Fibroblast of villous mesenchyme (primary cell): ENCODE measurements around the gene CST7. TPM values are rescaled to one million over a fixed set of nuclear protein-coding genes. Genes with fewer than 3 reads are reported as not detected.

Experiments
- DNase-seq: peaks from one replicate; pipeline ENCODE4 v3.0.0-alpha.2; 2010; ENCODE audit warnings: low read depth
- H3K4me3 ChIP-seq: 2 replicates; pipeline ENCODE4 v1.5.1; 2011; ENCODE audit warnings: low read depth, mild to moderate bottlenecking, low read length
- total RNA-seq: library from RNA; depleted of rRNA; stranded (reverse); fragments of >200 nt; gene quantifications from 2 replicates; pipeline ENCODE4 v1.2.3, GENCODE V29; 2012
- TF ChIP-seq, protein P1 (sequence below): IDR thresholded peaks from 2 replicates; pipeline ENCODE4 v1.5.1; 2012; ENCODE audit warnings: low read depth, mild to moderate bottlenecking, low read length; ENCODE audit not compliant: insufficient read depth

The CST7 gene, protein sequence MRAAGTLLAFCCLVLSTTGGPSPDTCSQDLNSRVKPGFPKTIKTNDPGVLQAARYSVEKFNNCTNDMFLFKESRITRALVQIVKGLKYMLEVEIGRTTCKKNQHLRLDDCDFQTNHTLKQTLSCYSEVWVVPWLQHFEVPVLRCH
- not detected in 2 replicates for total RNA-seq

DNA sequence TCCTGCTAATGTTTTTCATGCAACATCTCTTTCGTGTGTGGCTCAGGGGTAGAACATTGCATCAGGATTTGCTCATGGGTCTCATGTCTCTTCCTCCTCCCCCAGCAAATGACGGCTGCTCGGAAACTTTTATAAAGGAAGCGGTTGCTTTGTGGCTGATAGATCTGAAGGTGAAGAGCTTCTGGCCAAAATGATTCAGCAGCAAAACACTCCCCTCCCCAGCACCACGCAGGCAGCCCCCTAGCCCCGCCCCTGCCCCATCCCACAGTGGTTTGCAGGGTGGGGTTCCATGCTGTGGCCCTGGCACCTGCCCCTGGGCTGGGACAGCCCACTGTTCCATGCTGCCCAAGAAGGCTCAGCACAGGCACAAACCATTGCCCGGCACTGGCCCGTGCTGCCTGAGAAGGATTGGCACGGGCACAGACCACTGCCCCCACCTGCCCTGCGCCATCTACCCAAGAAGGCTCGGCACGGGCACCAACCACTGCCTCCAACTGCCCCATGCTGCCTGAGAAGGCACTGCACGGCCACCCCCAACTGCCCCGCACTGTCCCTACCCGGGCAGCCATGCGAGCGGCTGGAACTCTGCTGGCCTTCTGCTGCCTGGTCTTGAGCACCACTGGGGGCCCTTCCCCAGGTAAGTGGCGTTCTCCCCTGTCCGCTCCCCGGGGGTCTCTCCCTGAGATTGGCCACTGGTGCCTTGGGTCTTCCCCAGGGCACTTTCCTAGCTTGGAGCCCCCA lies at the start of gene CST7:
Gene CST7, plus strand, starts transcription at position 331 of the 741 bp plus-strand sequence. Its CDS starts 237 bp downstream, at position 568.
- TF ChIP-seq, protein P1, sequence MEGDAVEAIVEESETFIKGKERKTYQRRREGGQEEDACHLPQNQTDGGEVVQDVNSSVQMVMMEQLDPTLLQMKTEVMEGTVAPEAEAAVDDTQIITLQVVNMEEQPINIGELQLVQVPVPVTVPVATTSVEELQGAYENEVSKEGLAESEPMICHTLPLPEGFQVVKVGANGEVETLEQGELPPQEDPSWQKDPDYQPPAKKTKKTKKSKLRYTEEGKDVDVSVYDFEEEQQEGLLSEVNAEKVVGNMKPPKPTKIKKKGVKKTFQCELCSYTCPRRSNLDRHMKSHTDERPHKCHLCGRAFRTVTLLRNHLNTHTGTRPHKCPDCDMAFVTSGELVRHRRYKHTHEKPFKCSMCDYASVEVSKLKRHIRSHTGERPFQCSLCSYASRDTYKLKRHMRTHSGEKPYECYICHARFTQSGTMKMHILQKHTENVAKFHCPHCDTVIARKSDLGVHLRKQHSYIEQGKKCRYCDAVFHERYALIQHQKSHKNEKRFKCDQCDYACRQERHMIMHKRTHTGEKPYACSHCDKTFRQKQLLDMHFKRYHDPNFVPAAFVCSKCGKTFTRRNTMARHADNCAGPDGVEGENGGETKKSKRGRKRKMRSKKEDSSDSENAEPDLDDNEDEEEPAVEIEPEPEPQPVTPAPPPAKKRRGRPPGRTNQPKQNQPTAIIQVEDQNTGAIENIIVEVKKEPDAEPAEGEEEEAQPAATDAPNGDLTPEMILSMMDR: no peak
- DNase-seq: no peak
- H3K4me3 ChIP-seq: no peak within 1 kb of the TSS

DNA sequence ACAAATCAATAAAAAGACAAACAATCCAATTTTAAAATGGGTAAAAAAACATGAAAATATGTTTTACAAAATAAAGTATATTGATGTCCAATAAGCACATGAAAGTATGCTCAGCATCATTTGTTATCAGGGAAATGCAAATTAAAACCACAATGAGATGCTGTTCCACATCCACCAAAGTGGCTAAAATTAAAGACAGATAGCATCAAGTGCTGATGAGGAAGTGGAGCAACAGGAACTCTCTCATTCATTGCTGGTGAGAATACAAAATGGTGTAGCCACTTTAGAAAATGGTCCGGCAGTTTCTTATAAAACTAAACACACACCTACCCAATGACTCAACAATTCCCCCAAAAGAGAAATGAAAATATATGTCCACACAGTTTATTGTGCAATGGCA lies 42.3 kb upstream of the CST7 start:
- TF ChIP-seq, protein P1: no peak
- DNase-seq: no peak
- H3K4me3 ChIP-seq: no peak overlapping the region

DNA sequence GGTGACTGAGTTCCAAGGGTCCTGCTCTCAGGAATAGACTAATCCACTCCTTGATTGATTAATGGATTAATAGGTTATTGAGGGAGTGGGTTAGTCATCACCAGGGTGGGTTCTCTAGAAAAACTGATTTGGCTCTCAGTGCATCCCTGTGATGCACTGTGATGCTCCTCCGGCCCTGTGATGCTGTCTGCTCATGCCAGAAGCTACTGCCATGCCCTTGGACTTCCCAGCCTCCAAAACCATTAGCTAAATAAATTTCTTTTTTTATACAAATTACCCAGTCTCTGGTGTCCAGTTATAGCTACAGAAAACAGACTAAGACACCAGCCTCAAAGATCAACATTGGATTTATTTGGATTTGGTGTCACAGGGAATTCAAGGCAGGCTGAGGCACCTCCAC lies 40.4 kb upstream of the CST7 start:
- TF ChIP-seq, protein P1: no peak
- no peak overlapping the region for H3K4me3 ChIP-seq
- DNase-seq: no peak

DNA sequence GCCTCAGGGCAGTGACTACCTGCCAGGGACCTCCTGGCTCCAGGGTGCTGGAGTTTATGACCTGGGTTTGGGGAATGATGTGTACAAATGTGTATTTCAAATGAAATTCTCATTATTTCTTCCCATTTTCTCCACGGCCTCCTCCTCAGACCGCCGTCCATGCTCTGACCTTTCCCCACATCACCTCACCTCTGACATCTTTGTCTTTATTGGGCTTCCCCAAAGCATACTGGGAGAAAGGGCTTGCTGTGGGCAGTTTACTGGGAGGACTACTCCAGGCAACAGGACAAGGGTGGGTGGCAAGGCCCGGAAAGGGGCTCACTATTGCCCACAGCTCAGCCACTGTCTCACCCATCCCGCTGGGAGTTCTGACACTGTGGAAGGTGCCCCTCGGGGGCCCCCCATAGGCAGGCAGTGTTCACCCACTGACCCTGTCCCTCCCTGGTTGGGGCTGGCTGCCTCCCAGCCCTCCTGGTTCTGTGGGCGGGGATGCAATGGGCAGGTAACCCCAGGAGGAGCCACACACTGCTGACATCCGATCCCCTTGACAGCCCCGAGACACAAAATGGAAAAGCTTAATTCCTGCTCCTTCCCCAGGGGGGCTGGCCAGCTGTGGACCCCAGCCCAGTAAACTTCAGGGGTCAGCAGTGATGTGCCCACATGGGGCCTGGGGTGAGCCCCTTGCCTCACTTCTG lies 39.8 kb upstream of the CST7 start:
- DNase-seq: no peak
- no peak overlapping the region for H3K4me3 ChIP-seq

DNA sequence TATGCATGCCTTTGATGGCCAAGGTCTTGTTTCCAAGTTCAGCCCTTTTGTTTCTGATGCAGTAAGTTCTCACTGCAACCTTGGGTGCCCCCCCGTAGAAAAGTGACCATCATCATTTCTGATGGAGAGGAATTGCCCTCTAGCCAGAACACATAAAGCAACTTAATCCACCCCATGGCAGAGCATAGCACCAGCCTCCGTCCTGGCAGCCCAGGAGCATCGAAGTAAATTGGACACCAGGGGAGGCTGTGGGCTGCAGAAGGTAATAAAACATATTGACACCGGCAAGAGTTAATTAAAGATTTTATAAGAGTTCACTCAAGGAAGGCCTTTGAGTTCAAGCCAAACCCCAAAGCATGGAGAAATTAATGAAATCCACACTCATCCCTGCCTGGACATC lies 39.2 kb upstream of the CST7 start:
- TF ChIP-seq, protein P1: no peak
- DNase-seq: no peak
- H3K4me3 ChIP-seq: no peak overlapping the region

More for the DNA sequence above, 39.8 kb upstream of the CST7 start:
- TF ChIP-seq, protein P1: no peak

DNA sequence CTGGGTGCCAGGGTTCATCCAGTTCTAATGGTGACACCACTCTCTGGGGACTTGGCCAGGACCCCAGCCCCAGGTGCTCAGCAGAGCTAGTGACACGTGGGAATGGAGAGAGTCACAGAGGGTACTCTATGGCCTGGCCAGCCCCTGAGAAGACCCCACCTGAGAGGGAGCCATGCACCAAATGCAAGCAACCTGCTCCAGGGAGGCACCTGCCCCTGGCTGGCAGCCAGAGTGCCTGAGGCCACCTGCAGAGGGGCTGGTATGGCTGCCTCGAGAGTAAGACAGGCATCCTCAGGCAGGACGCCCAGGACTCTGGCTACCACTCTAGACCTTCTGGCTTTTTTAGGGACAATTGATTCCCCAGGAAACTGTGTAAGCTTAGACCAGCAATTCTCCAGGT lies 38.6 kb upstream of the CST7 start:
- no peak overlapping the region for H3K4me3 ChIP-seq
- TF ChIP-seq, protein P1: no peak
- no peak for DNase-seq
